Liver (tissue), 3 donors: ENCODE results near the gene HAVCR1.

Source experiments
- GABPA ChIP-seq, 2 donors: IDR thresholded peaks in 1 of 2; conservative IDR thresholded peaks in 1 of 2; 2 replicates each; pipeline ENCODE4 v1.6.1; 2016; ENCODE audit warnings: antibody characterized with exemption in 2 of 2, mild to moderate bottlenecking in 1 of 2, moderate library complexity in 1 of 2
- RAD21 ChIP-seq, 2 donors: IDR thresholded peaks; 2 replicates each; pipeline ENCODE4 v1.6.1; 2016; ENCODE audit warnings: antibody characterized with exemption in 2 of 2, mild to moderate bottlenecking in 2 of 2
- TF ChIP-seq, protein P1 (sequence below): IDR thresholded peaks from 2 replicates; pipeline ENCODE4 v1.6.1; 2016; ENCODE audit warnings: antibody characterized with exemption, mild to moderate bottlenecking
- TF ChIP-seq, protein P2 (sequence below): fragments of 150-350 bp; IDR thresholded peaks from 2 replicates; pipeline ENCODE4 v1.5.1; 2017; ENCODE audit warnings: improper control_type of control experiment, low read depth, low read length; ENCODE audit not compliant: missing input control
- TF ChIP-seq, protein P3 (sequence below): IDR thresholded peaks from 2 replicates; pipeline ENCODE4 v1.6.1; 2016; ENCODE audit warnings: antibody characterized with exemption
- donor health status: healthy.
- donor health status: healthy.

DNA sequence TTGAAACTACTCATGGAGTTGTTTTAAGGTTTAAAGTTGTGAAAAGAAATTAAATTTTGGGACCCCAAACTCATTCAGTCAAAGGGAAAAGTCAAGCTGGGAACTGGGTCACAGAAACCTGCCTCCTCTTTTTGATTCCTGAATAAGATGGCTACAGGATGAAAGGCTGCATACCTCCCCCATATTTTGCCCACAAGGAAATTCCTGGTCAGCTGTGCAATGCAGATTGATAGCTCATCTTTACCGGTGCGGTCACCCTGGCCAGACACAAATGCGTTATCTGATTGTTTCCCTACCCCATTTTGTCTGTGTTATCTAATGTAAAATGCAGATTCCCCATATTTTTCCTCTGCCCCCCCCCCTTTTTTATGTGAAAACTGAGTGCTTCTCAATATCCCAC is 48.6 kb upstream of the HAVCR1 start:
- TF ChIP-seq, protein P1, sequence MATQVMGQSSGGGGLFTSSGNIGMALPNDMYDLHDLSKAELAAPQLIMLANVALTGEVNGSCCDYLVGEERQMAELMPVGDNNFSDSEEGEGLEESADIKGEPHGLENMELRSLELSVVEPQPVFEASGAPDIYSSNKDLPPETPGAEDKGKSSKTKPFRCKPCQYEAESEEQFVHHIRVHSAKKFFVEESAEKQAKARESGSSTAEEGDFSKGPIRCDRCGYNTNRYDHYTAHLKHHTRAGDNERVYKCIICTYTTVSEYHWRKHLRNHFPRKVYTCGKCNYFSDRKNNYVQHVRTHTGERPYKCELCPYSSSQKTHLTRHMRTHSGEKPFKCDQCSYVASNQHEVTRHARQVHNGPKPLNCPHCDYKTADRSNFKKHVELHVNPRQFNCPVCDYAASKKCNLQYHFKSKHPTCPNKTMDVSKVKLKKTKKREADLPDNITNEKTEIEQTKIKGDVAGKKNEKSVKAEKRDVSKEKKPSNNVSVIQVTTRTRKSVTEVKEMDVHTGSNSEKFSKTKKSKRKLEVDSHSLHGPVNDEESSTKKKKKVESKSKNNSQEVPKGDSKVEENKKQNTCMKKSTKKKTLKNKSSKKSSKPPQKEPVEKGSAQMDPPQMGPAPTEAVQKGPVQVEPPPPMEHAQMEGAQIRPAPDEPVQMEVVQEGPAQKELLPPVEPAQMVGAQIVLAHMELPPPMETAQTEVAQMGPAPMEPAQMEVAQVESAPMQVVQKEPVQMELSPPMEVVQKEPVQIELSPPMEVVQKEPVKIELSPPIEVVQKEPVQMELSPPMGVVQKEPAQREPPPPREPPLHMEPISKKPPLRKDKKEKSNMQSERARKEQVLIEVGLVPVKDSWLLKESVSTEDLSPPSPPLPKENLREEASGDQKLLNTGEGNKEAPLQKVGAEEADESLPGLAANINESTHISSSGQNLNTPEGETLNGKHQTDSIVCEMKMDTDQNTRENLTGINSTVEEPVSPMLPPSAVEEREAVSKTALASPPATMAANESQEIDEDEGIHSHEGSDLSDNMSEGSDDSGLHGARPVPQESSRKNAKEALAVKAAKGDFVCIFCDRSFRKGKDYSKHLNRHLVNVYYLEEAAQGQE: no peak
- TF ChIP-seq, protein P2, sequence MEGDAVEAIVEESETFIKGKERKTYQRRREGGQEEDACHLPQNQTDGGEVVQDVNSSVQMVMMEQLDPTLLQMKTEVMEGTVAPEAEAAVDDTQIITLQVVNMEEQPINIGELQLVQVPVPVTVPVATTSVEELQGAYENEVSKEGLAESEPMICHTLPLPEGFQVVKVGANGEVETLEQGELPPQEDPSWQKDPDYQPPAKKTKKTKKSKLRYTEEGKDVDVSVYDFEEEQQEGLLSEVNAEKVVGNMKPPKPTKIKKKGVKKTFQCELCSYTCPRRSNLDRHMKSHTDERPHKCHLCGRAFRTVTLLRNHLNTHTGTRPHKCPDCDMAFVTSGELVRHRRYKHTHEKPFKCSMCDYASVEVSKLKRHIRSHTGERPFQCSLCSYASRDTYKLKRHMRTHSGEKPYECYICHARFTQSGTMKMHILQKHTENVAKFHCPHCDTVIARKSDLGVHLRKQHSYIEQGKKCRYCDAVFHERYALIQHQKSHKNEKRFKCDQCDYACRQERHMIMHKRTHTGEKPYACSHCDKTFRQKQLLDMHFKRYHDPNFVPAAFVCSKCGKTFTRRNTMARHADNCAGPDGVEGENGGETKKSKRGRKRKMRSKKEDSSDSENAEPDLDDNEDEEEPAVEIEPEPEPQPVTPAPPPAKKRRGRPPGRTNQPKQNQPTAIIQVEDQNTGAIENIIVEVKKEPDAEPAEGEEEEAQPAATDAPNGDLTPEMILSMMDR: no peak
- TF ChIP-seq, protein P3, sequence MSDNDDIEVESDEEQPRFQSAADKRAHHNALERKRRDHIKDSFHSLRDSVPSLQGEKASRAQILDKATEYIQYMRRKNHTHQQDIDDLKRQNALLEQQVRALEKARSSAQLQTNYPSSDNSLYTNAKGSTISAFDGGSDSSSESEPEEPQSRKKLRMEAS: no peak
- TF ChIP-seq GABPA (IDR thresholded peaks at IDR 0.05 in 1 of 2, conservative IDR thresholded peaks at IDR 0.05 in 1 of 2) (no peak), RAD21 (IDR thresholded peaks at IDR 0.05) (no peak)
